Measurements from ENCODE around the gene FARS2.

Gene FARS2

DNA sequence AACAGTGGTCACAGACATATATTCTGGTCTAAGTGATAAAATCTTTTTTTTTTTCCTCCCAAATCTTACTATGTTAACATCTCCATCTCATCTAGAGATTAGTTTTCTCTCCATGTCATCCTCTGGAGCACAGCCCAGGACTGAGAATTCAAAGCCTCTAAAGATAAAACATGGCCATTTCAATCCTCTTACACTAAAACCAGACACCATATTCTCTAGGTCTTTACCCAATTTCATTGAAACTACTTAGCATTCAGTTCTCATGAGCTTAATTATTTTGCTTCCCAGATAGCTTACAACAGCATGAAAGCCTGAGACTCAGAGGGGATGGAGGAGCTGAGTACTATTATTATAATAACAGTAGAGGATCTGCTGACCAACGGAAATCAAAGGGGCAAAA, 92.7 kb downstream of the FARS2 start:
- H3K4me3 ChIP-seq (replicated peaks; ENCODE audit: low read depth, low read length), result no peak overlapping the region
- TF ChIP-seq, protein P1, sequence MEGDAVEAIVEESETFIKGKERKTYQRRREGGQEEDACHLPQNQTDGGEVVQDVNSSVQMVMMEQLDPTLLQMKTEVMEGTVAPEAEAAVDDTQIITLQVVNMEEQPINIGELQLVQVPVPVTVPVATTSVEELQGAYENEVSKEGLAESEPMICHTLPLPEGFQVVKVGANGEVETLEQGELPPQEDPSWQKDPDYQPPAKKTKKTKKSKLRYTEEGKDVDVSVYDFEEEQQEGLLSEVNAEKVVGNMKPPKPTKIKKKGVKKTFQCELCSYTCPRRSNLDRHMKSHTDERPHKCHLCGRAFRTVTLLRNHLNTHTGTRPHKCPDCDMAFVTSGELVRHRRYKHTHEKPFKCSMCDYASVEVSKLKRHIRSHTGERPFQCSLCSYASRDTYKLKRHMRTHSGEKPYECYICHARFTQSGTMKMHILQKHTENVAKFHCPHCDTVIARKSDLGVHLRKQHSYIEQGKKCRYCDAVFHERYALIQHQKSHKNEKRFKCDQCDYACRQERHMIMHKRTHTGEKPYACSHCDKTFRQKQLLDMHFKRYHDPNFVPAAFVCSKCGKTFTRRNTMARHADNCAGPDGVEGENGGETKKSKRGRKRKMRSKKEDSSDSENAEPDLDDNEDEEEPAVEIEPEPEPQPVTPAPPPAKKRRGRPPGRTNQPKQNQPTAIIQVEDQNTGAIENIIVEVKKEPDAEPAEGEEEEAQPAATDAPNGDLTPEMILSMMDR (IDR thresholded peaks at IDR 0.05; ENCODE audit: low read length, missing control alignments), result no peak
- no peak for DNase-seq (ENCODE audit: low read depth)

DNA sequence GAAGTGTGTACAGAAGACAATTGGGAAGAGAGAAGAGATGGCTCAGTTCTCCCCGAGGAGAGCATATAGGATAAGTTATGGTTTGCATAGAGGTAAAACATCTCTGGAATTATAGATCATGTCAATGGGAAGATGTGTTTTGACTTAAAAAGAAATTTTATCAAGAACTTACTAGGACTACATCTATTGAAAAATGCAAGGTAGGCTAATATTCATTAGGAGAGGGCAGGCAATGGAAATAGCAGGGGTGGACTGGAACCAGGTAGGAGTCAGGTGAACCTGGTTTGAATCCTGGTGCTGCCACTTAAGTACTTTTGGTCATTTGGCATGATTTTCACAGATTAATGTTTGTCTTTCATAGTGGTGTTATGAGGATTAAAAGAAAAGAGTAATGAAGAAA, 96.2 kb downstream of the FARS2 start:
- TF ChIP-seq, protein P1 (IDR thresholded peaks at IDR 0.05; ENCODE audit: low read length, missing control alignments), result no peak
- DNase-seq (ENCODE audit: low read depth), result no peak
- no peak overlapping the region for H3K4me3 ChIP-seq (replicated peaks; ENCODE audit: low read depth, low read length)

DNA sequence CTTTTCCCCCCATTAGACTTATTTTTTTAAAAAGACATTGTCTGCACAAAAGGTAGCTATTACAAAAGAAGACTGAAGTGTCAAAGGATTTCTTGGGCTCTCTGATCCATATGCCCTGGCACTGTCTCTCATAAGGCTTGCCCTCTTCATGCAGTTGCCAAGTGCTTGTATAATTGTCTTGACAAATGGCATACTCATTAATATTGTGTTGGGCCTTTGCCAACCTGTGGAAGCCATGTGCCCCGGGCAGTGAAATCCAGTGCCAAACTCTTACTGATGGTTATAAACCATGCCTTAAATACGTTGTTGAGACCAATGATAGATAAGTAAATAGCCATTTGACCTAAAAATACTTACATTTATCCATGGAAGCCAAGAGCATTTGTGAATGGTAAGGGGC, 98.1 kb downstream of the FARS2 start:
- DNase-seq (ENCODE audit: low read depth), result no peak
- TF ChIP-seq, protein P1 (IDR thresholded peaks at IDR 0.05; ENCODE audit: low read length, missing control alignments), result no peak
- no peak overlapping the region for H3K4me3 ChIP-seq (replicated peaks; ENCODE audit: low read depth, low read length)

DNA sequence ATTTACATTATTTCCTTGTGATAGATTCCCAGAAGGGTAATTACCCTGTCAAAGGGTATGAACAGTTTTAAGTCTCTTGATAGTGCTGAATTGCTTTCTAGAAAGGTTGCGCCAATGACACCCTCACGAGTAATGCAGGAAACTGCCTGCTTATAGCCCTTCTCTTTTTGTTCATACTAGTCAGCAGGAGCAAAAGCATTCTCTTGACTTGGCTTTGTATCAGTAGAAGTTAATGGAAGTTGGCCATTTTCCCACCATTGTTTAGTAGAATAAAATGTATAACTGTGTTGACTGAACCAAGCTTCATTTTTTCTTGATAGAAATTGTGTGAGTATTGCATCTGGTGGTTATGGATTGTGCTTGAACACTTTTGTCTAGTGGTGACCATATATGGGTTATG, 100.1 kb downstream of the FARS2 start:
- H3K4me3 ChIP-seq (replicated peaks; ENCODE audit: low read depth, low read length), result no peak overlapping the region
- DNase-seq (ENCODE audit: low read depth), result peak; percentile 91
- TF ChIP-seq, protein P1 (IDR thresholded peaks at IDR 0.05; ENCODE audit: low read length, missing control alignments), result no peak

DNA sequence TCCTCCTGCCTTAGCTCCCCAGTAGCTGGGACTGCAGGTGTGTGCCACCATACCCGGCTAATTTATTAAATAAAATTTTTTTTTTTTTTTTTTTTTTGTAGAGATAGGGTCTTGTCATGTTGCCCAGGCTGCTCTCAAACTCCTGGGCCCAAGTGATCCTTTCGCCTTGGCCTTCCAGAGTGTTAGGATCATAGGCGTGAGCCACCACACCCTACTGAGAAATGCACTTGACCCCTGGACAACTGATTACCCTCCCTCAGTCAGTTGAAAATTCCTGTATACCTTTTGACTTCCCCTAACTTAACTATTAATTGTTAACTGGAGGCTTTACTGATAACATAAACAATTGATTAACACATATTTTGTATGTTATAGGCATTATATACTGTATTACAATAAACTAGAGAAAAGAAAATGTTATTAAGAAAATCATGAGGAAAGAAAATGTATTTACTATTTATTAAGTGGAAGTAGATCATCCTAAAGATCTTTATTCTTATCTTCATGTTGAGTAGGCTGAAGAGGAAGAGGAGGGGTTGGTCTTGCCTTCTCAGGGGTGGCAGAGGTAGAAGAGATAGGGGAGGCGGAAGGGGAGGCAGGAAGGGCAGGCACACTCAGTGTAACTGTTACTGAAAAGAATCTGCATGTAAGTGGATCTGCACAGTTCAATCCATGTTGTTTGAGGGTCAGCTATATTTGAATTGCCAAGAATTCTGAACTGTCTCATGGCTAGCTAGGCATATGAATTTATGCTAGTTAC, 104.3 kb downstream of the FARS2 start:
- DNase-seq (ENCODE audit: low read depth), result no peak
- H3K4me3 ChIP-seq (replicated peaks; ENCODE audit: low read depth, low read length), result no peak overlapping the region
- TF ChIP-seq, protein P1 (IDR thresholded peaks at IDR 0.05; ENCODE audit: low read length, missing control alignments), result no peak

DNA sequence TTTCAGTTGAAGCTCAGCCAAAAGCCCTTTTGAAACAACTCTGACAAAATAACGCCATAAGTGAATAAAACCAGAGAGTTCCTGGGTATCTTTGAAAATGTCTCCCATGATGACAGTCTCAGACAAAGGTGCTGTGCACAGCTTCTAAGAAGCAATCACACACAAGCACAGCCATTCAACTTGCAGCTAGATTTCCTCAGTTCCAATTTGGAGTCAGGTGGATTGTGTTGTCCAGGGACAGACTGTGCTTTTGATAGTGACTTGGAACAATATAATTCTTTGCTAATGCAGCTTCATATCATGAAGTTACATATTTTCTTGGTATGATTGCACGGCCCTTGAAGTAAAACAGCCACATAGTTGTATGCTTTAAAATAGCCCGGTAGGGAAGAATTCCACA, 105.6 kb downstream of the FARS2 start:
- no peak overlapping the region for H3K4me3 ChIP-seq (replicated peaks; ENCODE audit: low read depth, low read length)
- TF ChIP-seq, protein P1 (IDR thresholded peaks at IDR 0.05; ENCODE audit: low read length, missing control alignments), result no peak

DNA sequence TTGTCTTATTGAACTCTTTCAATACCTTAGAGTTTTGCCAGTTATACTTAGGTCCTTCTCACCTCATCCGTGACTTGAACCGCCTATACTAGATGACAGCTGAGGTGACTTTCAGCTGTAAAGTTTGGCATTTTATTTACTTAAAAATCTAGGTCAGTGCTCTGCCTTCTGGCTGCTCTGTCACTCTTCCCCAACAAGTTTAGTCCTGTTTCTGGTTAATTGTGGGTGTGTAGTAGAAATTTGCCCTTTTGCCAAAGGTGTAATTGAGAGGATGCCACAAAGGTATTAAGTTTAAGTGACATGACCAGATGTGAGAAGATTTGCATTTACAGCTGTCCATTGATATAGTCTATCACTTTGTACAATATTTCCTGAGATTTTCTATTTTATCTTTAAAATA, 106.2 kb downstream of the FARS2 start:
- no peak for DNase-seq (ENCODE audit: low read depth)
- no peak overlapping the region for H3K4me3 ChIP-seq (replicated peaks; ENCODE audit: low read depth, low read length)
- TF ChIP-seq, protein P1 (IDR thresholded peaks at IDR 0.05; ENCODE audit: low read length, missing control alignments), result no peak

More for the DNA sequence above, 105.6 kb downstream of the FARS2 start:
- no peak for DNase-seq (ENCODE audit: low read depth)

Data from fibroblast of pulmonary artery (primary cell).